Subcutaneous adipose tissue (tissue), 4 donors: ENCODE results near the gene MGAT3. TPM values are rescaled to one million over a fixed set of nuclear protein-coding genes. Genes with fewer than 3 reads are reported as not detected.

Experiments
- CTCF ChIP-seq: fragments of 450-650 bp; IDR thresholded peaks from one replicate; pipeline ENCODE4 v1.5.1; 2016; ENCODE audit warnings: low read depth, mild to moderate bottlenecking, control low read depth, antibody characterized with exemption, moderate library complexity
- total RNA-seq, 4 donors: library from RNA; depleted of rRNA; stranded (reverse); fragments of >200 nt; gene quantifications; one replicate each; pipeline ENCODE4 v1.1.0, GENCODE V29; 2016

MGAT3 gene
- total RNA-seq, 4 donors from 2014 or later = 6.5 to 13.4 (median 10.5) TPM

- TF ChIP-seq CTCF = no peak
These were observed 47.3 kb downstream of the MGAT3 start for GRCh38 chr22:39504071-39504470.

- no peak for TF ChIP-seq CTCF
These were observed 51.6 kb downstream of the MGAT3 start for GRCh38 chr22:39508393-39508792.

- no peak for TF ChIP-seq CTCF
These were observed 53.8 kb downstream of the MGAT3 start for GRCh38 chr22:39510529-39511149.

- TF ChIP-seq CTCF = no peak
These were observed 54.4 kb downstream of the MGAT3 start for GRCh38 chr22:39511226-39511625.

- TF ChIP-seq CTCF = no peak
These were observed 55.2 kb downstream of the MGAT3 start for GRCh38 chr22:39512026-39512425.

- TF ChIP-seq CTCF = no peak
These were observed 57.0 kb downstream of the MGAT3 start for GRCh38 chr22:39513791-39514190.

GRCh38 chr22:39514373-39514973 is 57.7 kb downstream of the MGAT3 start:
- TF ChIP-seq CTCF = no peak
